GM18526 (cell line): ENCODE results near the gene HYLS1.

Experiments used
- POLR2A ChIP-seq: IDR thresholded peaks from 3 replicates; pipeline ENCODE4 v1.6.1; 2011; ENCODE audit not compliant: insufficient read length; ENCODE audit errors: extremely low read depth

Gene HYLS1

GRCh38 chr11:125925247-125925740 is 37.8 kb downstream of the HYLS1 start:
- TF ChIP-seq POLR2A, result no peak

GRCh38 chr11:125925804-125926203 is 38.3 kb downstream of the HYLS1 start:
- no peak for TF ChIP-seq POLR2A

- TF ChIP-seq POLR2A, result no peak
Observed at GRCh38 chr11:125926682-125927081, 39.2 kb downstream of the HYLS1 start.

GRCh38 chr11:125929445-125930075 is 42.1 kb downstream of the HYLS1 start:
- TF ChIP-seq POLR2A, result no peak

GRCh38 chr11:125930076-125930450 is 42.6 kb downstream of the HYLS1 start:
- TF ChIP-seq POLR2A, result no peak

GRCh38 chr11:125931116-125931515 is 43.6 kb downstream of the HYLS1 start:
- no peak for TF ChIP-seq POLR2A

- TF ChIP-seq POLR2A, result no peak
Observed at GRCh38 chr11:125931668-125932067, 44.2 kb downstream of the HYLS1 start.

- no peak for TF ChIP-seq POLR2A
Observed at GRCh38 chr11:125932301-125932700, 44.8 kb downstream of the HYLS1 start.

- TF ChIP-seq POLR2A, result no peak
Observed at GRCh38 chr11:125933030-125933813, 45.8 kb downstream of the HYLS1 start.

GRCh38 chr11:125934473-125934872 is 47.0 kb downstream of the HYLS1 start:
- no peak for TF ChIP-seq POLR2A

- no peak for TF ChIP-seq POLR2A
Observed at GRCh38 chr11:125935056-125935455, 47.6 kb downstream of the HYLS1 start.

GRCh38 chr11:125935618-125936199 is 48.2 kb downstream of the HYLS1 start:
- TF ChIP-seq POLR2A, result no peak

- no peak for TF ChIP-seq POLR2A
Observed at GRCh38 chr11:125938418-125938817, 51.0 kb downstream of the HYLS1 start.

GRCh38 chr11:125939081-125939521 is 51.6 kb downstream of the HYLS1 start:
- no peak for TF ChIP-seq POLR2A

- TF ChIP-seq POLR2A, result no peak
Observed at GRCh38 chr11:125940145-125940544, 52.7 kb downstream of the HYLS1 start.

- TF ChIP-seq POLR2A, result no peak
Observed at GRCh38 chr11:125941267-125941618, 53.8 kb downstream of the HYLS1 start.
